Aorta (tissue), 5 donors: ENCODE measurements around the gene FAM83G. TPM values are rescaled to one million over a fixed set of nuclear protein-coding genes. Genes with fewer than 3 reads are reported as not detected.

Experiments used
- ATAC-seq: fragments of 200-7000 bp; cut with Tn5 transposase; one replicate; pipeline ENCODE4 v1.9.1; 2022; ENCODE audit warnings: moderate library complexity; ENCODE audit not compliant: low FRiP score
- DNase-seq, 2 donors: peaks; one replicate each; pipeline ENCODE4 v3.0.0-alpha.2; 2020
- H3K27ac ChIP-seq, 2 donors: one replicate each; pipeline ENCODE4 v1.5.1; 2013; ENCODE audit warnings: low read length in 2 of 2, mild to moderate bottlenecking in 2 of 2, moderate library complexity in 2 of 2, control low read depth in 1 of 2, inconsistent platforms in 1 of 2, low read depth in 1 of 2
- H3K27me3 ChIP-seq, 2 donors: one replicate each; pipeline ENCODE4 v1.6.1; 2013; ENCODE audit warnings: control low read depth in 1 of 2, low read length in 1 of 2, mild to moderate bottlenecking in 1 of 2, moderate library complexity in 1 of 2; ENCODE audit not compliant: insufficient read depth in 2 of 2, control insufficient read depth in 1 of 2
- H3K36me3 ChIP-seq, 2 donors: one replicate each; pipeline ENCODE4 v1.6.1; 2013; ENCODE audit warnings: control low read depth in 1 of 2, low read length in 1 of 2, mild to moderate bottlenecking in 1 of 2; ENCODE audit not compliant: insufficient read depth in 2 of 2, control insufficient read depth in 1 of 2
- H3K4me1 ChIP-seq, 2 donors: one replicate each; pipeline ENCODE4 v1.6.1; 2013; ENCODE audit warnings: low read length in 2 of 2, control low read depth in 1 of 2, mild to moderate bottlenecking in 1 of 2, moderate library complexity in 1 of 2; ENCODE audit not compliant: insufficient read depth in 2 of 2, control insufficient read depth in 1 of 2
- H3K4me3 ChIP-seq, 2 donors: one replicate each; pipeline ENCODE4 v1.5.1; 2013; ENCODE audit warnings: low read length in 2 of 2, control low read depth in 1 of 2, mild to moderate bottlenecking in 1 of 2
- H3K9me3 ChIP-seq: one replicate; pipeline ENCODE4 v1.6.1; 2013; ENCODE audit warnings: mild to moderate bottlenecking, low read length; ENCODE audit not compliant: control insufficient read depth
- WGBS, 2 donors: extraction: QIAGEN DNeasy Blood & Tissue Kit; methylation state at CpG; one replicate each; pipeline ENCODE4 v1.1.7; 2013; 5-methylcytosine and 5-hydroxymethylcytosine counted together
- intact Hi-C, 2 donors: fragments of 100-400 bp; cut with DNase I; formaldehyde crosslinking; loops; one replicate each; pipeline versions ENCODE4 v1.14.2 to v1.15.0; 2022
- polyA plus RNA-seq, 2 donors: library from polyadenylated mRNA; stranded (reverse); fragments of 200-250 nt; gene quantifications; one replicate each; pipeline ENCODE4 v1.2.3, GENCODE V29; 2013
- total RNA-seq, 2 donors: library from RNA; stranded (reverse); fragmentation: NEBNext Ultra II Directional; extraction: Animal tissue kit (Norgen Biotek cat#: 25700); gene quantifications; one replicate each; pipeline ENCODE4 v1.2.1, GENCODE V29; 2021
- donor health status: healthy with polysubstance abuse.
- donor health status: Bipolar disorder and iron deficiency.
- donor health status: DM: no; HTN: no; CAD: no.
- donor health status: DM: no; HTN: no; CAD: no.
- donor health status: DM: yes; HTN: yes; CAD: no.

FAM83G gene
- total and polyA plus RNA-seq, 4 donors: 2.5 to 12.9 (median 5.2) TPM

- no peak overlapping the region for H3K27ac ChIP-seq
- H3K4me3 ChIP-seq: no peak overlapping the region
- intact Hi-C loops: no loop called here
- DNase-seq: no peak
- no peaks in the 10 kb centered on the region for H3K27me3 ChIP-seq
- ATAC-seq: no peak
- no peaks in the 10 kb centered on the region for H3K4me1 ChIP-seq
- 93 to 95% methylated on average over 2 of the region's 2 CpGs for WGBS, 2 donors
- H3K9me3 ChIP-seq: no peaks in the 10 kb centered on the region
- H3K36me3 ChIP-seq: no peaks in the 10 kb centered on the region
Observed at GRCh38 chr17:18996458-18996857, 8.1 kb downstream of the FAM83G start.

GRCh38 chr17:18995220-18995619 is 9.3 kb downstream of the FAM83G start:
- Histone ChIP-seq H3K36me3 (no peaks in the 10 kb centered on the region), H3K9me3 (no peaks in the 10 kb centered on the region), H3K4me3 (no peak overlapping the region), H3K27me3 (no peaks in the 10 kb centered on the region), H3K27ac (no peak overlapping the region), H3K4me1 (no peaks in the 10 kb centered on the region)
- DNase-seq: no peak
- intact Hi-C loops: no loop called here
- no peak for ATAC-seq
- WGBS, 2 donors: 86 to 90% methylated on average over 3 of the region's 3 CpGs

GRCh38 chr17:18994631-18995030 is 9.9 kb downstream of the FAM83G start:
- intact Hi-C loops: no loop called here
- H3K4me3 ChIP-seq: no peak overlapping the region
- H3K27me3 ChIP-seq: no peaks in the 10 kb centered on the region
- no peaks in the 10 kb centered on the region for H3K36me3 ChIP-seq
- no peaks in the 10 kb centered on the region for H3K4me1 ChIP-seq
- ATAC-seq (no peak), DNase-seq (no peak)
- H3K9me3 ChIP-seq: no peaks in the 10 kb centered on the region
- H3K27ac ChIP-seq: no peak overlapping the region
- 71 to 77% methylated on average over 1 of the region's 1 CpG for WGBS, 2 donors

- H3K27me3 ChIP-seq: no peaks in the 10 kb centered on the region
- WGBS, 2 donors: 84 to 86% methylated on average over 16 of the region's 16 CpGs
- H3K4me1 ChIP-seq: no peaks in the 10 kb centered on the region
- DNase-seq (no peak), ATAC-seq (no peak)
- no peak overlapping the region for H3K27ac ChIP-seq
- H3K36me3 ChIP-seq: no peaks in the 10 kb centered on the region
- no peaks in the 10 kb centered on the region for H3K9me3 ChIP-seq
- no peak overlapping the region for H3K4me3 ChIP-seq
- intact Hi-C loops: no loop called here
Observed at GRCh38 chr17:18993905-18994526, 10.5 kb downstream of the FAM83G start.

GRCh38 chr17:18992454-18993130 is 12.0 kb downstream of the FAM83G start:
- ATAC-seq (no peak), DNase-seq (no peak)
- H3K4me1 ChIP-seq: no peaks in the 10 kb centered on the region
- no peaks in the 10 kb centered on the region for H3K27me3 ChIP-seq
- peaks cover 0 to 1% of the 10 kb centered on the region in 2 donors for H3K36me3 ChIP-seq
- intact Hi-C loops: no loop called here
- 88 to 94% methylated on average over 21 to 22 of the region's 22 CpGs for WGBS, 2 donors
- H3K27ac ChIP-seq: no peak overlapping the region
- H3K9me3 ChIP-seq: no peaks in the 10 kb centered on the region
- H3K4me3 ChIP-seq: no peak overlapping the region

- no peak for ATAC-seq
- Histone ChIP-seq H3K4me1 (no peaks in the 10 kb centered on the region), H3K4me3 (no peak overlapping the region), H3K27ac (no peak overlapping the region), H3K27me3 (no peaks in the 10 kb centered on the region), H3K36me3 (peaks cover 0 to 3% of the 10 kb centered on the region in 2 donors), H3K9me3 (no peaks in the 10 kb centered on the region)
- 94 to 95% methylated on average over 19 to 20 of the region's 20 CpGs for WGBS, 2 donors
- intact Hi-C loops: no loop called here
- no peak for DNase-seq
Observed at GRCh38 chr17:18991531-18992315, 12.8 kb downstream of the FAM83G start.

GRCh38 chr17:18990331-18990730 is 14.2 kb downstream of the FAM83G start:
- DNase-seq (no peak), ATAC-seq (no peak)
- Histone ChIP-seq H3K27ac (no peak overlapping the region), H3K36me3 (peaks cover 0 to 3% of the 10 kb centered on the region in 2 donors), H3K27me3 (no peaks in the 10 kb centered on the region), H3K9me3 (no peaks in the 10 kb centered on the region), H3K4me3 (no peak overlapping the region), H3K4me1 (no peaks in the 10 kb centered on the region)
- 93 to 94% methylated on average over 6 of the region's 6 CpGs for WGBS, 2 donors
- intact Hi-C loops: no loop called here

- H3K4me3 ChIP-seq: no peak overlapping the region
- no peaks in the 10 kb centered on the region for H3K4me1 ChIP-seq
- no peak for ATAC-seq
- no peaks in the 10 kb centered on the region for H3K9me3 ChIP-seq
- DNase-seq: no peak
- 93 to 96% methylated on average over 9 of the region's 9 CpGs for WGBS, 2 donors
- peaks cover 0 to 3% of the 10 kb centered on the region in 2 donors for H3K36me3 ChIP-seq
- no peaks in the 10 kb centered on the region for H3K27me3 ChIP-seq
- H3K27ac ChIP-seq: no peak overlapping the region
- intact Hi-C loops: no loop called here
Observed at GRCh38 chr17:18988546-18989173, 15.9 kb downstream of the FAM83G start.
